CD4-positive, alpha-beta T cell treated with Interleukin-17A for 1 hour (primary cell): ENCODE data around the gene SAMD4B.

Experiments used
- DNase-seq: peaks from one replicate; pipeline ENCODE4 v3.0.0-alpha.2; 2020

Gene SAMD4B

DNA sequence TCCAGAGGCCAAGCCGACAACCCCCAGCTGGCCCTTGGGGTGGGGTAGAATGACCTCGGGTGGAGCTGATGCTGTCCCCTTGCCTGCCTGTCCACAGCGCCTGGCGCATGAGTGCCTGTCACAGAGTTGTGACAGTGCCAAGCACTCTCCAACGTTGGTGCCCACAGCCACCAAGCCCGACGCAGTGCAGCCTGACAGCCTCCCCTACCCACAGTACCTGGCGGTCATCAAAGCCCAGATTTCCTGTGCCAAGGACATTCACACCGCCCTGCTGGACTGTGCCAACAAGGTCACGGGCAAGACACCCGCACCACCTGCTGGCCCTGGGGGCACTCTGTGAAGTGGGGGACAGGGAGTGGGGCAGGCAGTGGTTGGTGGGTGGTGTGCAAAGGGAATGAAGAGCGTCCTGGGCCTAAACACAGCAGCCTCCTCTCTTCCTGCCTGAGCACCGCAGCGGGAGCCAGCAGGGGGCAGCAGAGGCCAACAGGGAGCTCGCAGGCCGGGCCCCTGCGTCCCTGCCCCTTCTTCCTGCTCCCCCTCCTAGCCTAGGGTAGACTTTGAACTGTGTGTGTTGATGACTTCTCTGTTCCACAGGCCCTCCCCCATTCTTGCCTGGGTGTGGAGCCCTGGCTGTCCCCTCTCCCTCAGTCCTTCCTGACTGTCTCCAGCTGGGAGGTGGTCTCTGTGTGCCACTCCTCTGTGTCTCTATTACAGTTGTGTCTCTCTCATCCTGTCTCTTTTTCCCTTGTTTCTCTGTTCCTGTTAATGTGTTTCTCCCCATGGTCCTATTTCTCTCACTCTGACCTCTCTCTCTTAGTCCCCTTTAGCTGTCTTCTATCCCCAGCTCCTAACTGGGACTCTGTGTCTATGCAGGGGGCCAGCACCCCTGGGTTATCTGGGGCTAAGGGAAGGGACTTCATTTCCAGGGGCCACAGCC is 55.4 kb downstream of the SAMD4B start:
- peak; percentile 94 for DNase-seq

DNA sequence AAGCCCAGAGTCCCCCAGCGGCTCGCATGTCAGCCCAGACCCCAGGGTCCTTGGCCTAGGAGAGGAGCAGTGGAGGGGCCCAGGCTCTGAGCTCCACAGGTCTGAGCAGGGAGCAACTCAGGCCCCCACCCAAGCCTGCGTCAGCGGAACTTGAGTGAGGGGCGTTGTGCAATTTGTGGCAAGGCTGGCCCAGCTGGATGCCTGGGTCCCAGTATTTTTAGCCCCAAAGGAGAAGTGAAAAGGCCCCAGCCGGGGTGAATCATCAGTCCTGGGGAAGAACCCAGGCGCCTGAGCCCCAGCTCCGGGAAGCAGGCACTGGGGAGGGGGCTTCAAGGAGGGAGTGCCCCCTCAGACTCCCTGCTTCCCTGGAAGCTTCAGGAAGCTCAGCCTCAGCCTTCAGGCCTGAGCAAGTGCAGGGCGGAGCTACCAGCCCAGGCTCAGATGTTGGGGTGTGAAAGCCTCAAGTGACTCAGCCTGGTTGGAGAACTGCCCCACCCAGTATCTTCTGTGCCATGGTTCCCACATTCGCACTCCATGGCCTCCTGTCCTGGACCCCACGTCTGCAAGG is 56.2 kb downstream of the SAMD4B start:
- DNase-seq: peak; percentile 74

DNA sequence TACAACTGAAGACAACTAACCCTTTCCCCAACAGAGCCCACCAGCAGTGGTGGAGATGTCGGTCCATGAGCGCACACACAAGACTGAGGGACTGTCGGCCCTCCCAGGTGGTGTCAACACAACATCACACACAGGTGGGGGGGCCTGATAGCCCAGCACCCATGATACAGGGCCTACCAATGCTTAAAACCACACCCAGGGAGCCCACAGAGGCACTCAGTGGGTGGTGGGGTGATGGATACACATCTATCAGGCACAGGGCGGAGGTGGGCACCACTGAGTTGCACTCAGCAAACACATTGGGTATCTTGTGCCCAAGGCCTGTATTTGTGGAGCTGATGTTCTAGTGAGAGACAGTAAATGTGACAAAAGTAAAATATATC is 57.4 kb downstream of the SAMD4B start:
- no peak for DNase-seq

DNA sequence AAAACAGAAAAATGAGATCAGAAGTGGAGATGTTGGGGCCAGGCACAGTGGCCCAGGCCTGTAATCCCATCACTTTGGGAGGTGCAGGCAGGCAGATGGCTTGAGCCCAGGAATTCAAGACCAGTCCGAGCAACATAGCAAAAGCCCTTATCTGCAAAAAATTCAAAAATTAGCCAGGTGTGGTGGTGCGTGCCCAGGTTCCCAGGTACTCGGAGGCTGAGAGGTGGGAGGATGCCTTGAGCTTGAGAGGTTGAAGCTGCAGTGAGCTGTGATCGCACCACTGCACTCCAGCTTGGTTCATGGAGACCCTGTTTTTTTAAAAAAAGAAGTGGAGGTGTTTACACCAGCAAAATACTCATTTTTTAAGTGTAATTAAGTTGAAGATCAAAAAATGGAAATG is 57.8 kb downstream of the SAMD4B start:
- DNase-seq: no peak

DNA sequence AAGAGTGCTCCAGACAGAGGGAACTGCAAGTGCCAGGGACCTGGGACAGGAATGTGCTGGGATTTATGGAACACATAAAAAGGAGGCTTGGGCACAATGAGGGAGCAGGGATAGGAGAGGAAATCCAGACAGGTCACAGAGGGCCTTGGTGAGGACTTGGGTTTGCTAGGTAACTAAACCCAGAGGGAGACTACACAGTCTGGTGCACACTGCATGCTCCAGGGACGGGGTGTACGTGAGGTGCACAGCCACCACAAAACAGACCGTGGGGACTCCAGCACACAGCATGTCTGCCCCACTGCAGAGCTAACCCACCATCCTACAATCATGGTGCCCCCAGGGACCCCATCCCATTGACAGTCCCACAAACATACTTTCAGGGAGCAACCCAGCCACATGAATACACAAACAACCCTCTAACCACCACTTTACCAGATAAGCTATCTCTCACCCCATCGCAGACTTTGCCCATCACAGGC is 58.9 kb downstream of the SAMD4B start:
- no peak for DNase-seq

DNA sequence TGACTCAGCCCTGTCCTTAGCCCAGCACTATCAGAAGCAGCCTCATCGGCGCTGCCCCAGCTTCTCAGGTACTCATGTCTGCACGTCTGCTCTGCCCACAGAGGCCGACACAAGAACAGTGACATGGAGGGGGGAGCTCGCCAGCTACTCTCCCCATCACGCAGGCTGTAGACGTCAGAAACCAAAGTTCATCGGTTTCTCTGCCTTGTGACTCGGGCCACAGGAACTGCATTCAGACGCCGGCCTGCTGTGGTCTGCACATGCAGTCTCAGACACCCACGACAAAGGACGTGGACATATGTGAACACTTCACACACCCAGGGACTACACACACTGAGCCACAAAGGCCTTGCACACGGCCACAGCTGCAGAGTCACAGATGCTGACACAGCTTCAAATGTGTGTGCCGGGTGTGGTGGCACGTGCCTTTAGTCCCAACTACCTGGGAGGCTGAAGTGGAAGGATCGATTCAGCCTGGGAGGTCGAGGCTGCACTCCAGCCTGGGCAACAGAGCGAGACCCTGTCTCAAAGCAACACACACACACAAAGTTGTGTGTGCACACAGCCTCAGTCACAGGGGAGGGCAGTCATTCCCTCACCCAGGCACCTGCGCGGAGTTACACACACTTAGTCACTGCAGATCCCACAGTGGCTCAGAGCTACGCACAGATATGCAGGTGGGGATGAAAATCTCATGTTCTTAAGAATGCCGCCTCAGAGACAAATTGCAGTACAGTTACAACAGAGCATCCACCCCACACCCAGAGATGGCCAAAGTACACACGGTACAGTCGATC is 59.5 kb downstream of the SAMD4B start:
- DNase-seq: peak; percentile 93

DNA sequence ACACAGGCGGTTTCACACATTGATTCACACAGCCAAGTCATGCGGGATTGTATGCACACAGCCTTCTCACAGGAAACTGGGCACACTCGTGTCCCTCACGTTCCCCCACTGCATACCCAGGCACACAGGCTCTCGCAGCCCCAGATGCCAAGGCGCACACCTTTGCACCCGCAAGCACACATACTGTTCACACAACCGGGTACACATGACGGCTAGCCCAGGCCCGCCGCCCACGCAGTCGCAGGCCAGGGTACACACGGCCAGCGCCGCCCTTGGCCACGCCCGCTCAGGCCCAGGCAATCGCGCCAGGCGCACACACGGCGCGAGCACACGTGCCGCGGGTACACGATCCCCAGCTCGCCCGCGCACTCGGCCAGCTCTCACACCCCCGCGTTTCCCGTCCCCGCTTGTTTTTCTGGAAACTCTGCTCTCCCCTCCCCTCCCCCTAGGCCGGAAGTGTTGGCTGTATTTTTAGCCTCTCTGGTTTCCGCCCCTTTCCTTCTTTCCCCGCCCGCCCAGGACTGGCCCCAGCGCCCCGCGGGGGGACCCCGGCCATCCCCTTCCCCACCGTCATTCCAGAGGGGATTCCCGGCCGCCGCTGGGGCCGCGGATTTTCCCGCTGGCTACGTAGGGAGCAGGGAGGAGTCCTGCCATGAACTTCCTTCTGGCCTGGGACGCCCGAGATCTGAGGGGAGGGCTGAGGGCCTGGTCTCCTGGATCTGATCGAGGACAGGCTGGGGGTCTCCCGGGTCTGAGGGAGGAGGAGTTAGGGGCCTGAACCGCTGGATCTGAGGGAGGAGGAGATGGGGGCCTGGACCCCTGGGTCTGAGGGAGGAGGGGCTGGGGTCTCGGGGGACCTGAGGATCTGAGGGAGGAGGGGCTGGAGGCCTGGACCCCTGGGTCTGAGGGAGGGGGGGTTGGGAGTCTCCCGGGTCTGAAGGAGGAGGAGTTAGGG is 60.4 kb downstream of the SAMD4B start:
- peak; percentile 95 for DNase-seq

DNA sequence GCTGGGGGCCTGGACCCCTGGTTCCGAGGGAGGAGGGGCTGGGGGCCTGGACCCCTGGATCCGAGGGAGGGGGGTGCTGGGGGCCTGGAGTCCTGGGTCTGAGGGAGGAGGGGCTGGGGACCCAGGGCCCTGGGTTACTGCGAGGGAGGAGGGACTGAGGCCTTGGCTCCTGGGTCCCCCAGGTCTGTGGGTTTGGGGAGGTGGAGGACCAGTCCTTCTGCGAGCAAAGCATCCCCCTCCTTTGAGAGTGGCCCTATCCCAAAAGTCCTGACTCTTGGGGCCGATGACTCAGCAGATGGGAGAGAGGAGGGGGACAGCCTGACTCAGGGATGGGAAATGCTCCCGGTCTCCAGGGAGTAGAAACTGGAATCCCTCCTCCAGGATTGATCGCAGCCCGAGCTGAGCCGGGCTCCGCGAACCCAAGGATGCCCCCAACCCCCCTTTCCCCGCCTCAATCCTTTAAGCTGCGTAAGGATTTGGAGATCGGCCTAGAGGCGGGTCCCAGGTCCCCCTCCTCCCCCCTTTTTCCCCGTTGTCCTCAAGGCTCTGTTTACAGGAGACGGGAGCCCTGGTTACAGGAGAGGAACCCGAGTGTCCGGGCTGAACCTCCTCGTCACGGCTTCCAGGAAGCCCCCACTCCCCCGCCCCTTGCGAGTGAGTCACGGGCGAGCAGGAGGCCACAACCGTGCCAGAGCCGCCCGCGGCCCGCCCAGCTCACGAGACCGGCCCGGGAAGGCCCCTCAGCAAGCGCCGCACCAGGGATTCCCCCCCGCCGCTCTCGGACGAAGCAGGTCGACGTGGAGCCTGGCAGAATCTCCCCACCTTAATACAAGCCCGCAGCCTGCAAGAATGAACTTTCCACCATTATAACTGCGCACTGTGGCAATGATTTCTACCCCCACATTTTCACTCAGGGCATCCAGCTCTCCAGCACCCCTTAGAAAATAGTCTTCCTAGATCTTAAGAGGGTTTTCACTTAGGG is 61.4 kb downstream of the SAMD4B start:
- DNase-seq: peak; percentile 99

DNA sequence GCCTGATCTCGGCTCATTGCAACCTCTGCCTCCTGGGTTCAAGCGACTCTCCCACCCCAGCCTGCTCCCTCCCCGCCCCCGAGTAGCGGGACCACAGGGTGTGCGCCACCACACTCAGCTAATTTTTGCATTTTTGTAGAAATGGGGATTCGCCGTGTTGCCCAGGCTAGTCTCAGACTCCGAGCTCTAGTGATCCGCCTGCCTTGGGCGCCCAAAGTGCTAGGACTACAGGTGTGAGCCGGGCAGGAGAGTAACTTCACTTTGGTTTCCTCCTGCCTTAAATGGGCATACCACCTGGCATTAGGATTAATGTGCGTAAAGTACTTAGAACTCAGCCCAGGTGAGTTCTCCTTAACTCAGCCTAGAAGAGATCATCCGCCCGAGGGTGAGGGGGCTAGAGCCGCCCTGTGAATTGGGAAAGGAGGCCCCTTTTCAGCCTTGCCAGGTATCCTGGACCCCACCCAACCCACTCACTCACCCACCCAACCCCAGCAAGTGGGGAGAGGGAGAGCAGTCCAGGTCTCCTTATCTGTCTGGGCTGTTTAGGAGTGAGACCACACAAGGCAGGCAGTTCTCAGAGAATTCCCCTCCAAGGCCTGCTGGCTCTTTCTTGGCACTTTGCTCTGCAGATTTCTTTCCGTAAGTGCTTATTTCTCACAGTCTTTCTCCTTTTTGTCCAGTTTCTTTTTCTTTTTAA is 63.2 kb downstream of the SAMD4B start:
- DNase-seq: peak; percentile 43

DNA sequence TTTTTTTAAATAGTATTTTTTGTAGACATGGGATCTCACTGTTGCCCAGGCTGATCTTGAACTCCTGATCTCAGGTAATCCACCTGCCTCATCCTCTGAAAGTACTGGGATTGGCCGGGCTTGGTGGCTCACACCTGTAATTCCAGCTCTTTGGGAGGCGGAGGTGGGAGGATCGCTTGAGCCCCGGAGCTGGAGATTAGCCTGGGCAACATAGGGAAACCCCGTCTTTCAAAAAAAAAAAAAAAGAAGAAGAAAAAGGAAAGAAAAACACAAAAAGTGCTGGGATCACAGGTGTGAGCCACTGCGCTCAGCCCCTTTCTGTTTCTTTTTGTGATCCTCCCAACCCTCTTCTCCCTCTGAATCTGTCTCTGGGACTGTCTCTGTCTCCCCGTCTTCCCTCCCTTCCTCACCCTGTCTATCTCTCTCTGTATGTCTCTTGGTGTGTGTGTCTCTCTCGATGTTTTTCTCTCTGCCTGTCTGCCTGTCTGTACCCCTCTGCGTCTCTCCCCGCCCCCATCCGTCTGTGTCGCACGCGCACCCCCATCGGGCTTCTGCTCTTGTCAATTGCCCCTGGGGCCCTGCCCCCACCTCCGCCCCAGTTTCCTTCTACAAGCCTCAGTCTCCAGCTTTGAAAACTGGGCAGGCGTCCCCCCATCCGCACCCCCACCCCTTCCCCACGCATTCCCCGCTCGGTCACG is 63.9 kb downstream of the SAMD4B start:
- peak; percentile 96 for DNase-seq

DNA sequence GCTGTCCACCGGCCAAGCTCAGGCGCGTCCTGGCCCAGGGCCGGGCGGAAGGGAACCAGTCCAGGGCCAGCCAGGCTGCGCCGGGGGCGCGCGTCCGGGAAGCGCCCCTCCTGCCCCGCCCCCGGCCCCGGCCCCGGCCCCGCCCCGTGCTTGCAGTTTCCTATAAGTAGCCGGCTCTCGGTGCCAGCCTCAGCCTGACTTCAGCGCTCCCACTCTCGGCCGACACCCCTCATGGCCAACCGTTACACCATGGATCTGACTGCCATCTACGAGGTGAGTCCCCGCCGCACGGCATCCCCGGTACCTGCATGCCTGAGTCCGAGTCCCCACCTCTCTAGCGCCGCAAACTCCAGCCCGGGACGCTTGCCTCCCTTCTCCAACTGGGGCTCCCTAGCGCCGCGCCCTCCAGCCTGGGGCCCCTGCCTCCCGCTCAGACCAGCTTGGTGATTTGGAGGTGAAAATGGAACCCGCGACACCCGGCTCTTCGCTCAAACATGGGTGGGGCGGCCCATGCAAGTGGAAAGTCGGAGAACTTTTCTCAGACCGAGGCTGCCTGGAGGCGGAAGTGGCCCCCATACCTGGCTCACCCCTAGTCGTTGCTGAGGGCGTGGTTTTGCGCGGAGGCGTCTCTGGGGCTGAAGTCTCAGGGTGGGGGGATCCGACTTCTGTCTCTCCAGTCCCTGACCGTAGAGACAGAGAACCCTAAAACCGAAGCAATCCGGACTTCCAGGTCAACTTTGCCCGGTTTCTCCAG is 64.6 kb downstream of the SAMD4B start, which contains the start of gene ZFP36:
ZFP36 (plus strand) TSS at position 192 of the 754 bp plus-strand sequence; CDS start at position 250, 58 bp downstream.
- DNase-seq: peak; percentile 96

DNA sequence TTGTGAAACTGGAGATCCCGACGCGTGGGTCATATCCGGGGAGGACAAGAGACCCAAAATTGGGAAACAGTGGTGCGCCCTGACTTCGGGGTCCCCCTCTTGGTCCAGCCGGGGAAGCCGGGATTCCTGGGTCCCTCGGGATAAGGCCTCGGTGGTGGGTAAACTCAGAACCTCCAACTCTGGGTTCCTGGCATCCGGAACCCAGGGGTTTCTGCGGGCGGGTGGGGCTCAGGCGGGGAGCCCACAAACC is 65.1 kb downstream of the SAMD4B start:
- DNase-seq: no peak

DNA sequence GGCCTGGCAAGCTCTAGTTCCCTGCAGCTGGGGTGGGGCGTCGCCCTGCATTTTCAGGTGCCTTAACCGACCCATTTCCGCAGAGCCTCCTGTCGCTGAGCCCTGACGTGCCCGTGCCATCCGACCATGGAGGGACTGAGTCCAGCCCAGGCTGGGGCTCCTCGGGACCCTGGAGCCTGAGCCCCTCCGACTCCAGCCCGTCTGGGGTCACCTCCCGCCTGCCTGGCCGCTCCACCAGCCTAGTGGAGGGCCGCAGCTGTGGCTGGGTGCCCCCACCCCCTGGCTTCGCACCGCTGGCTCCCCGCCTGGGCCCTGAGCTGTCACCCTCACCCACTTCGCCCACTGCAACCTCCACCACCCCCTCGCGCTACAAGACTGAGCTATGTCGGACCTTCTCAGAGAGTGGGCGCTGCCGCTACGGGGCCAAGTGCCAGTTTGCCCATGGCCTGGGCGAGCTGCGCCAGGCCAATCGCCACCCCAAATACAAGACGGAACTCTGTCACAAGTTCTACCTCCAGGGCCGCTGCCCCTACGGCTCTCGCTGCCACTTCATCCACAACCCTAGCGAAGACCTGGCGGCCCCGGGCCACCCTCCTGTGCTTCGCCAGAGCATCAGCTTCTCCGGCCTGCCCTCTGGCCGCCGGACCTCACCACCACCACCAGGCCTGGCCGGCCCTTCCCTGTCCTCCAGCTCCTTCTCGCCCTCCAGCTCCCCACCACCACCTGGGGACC is 65.6 kb downstream of the SAMD4B start:
- peak; percentile 80 for DNase-seq

DNA sequence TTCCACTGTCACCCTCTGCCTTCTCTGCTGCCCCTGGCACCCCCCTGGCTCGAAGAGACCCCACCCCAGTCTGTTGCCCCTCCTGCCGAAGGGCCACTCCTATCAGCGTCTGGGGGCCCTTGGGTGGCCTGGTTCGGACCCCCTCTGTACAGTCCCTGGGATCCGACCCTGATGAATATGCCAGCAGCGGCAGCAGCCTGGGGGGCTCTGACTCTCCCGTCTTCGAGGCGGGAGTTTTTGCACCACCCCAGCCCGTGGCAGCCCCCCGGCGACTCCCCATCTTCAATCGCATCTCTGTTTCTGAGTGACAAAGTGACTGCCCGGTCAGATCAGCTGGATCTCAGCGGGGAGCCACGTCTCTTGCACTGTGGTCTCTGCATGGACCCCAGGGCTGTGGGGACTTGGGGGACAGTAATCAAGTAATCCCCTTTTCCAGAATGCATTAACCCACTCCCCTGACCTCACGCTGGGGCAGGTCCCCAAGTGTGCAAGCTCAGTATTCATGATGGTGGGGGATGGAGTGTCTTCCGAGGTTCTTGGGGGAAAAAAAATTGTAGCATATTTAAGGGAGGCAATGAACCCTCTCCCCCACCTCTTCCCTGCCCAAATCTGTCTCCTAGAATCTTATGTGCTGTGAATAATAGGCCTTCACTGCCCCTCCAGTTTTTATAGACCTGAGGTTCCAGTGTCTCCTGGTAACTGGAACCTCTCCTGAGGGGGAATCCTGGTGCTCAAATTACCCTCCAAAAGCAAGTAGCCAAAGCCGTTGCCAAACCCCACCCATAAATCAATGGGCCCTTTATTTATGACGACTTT is 66.4 kb downstream of the SAMD4B start:
- DNase-seq: peak; percentile 77

DNA sequence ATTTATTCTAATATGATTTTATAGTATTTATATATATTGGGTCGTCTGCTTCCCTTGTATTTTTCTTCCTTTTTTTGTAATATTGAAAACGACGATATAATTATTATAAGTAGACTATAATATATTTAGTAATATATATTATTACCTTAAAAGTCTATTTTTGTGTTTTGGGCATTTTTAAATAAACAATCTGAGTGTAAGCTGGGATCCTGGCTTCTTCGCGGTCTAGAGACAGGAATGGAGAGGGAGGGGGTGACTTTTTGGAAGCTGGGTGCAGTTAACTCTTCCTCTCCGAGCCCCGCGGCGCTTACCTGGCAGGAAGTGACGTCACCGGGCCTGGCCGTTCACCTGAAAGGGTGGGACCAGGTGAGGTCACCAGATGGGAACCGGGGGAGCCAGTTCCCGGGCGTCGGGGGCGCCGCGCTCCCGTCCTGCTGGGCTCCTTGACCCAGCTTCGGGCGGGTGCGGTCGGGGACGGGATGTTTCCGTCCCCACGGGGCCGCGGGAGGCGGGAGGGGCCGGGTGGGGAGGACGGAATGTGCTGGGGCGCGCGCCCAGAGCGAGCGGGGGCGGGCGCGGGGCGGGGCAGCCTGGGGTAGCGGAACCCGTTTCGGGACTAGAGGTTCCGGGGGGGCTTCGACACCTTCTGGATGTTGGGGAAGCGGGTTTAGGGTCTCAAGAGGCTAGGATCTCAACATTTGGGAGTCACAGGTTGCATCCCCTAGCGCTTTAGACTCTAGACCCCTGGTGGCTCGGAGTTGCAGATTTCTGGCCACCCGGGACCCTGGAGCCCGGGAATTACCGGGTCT is 67.2 kb downstream of the SAMD4B start:
- DNase-seq: peak; percentile 95

DNA sequence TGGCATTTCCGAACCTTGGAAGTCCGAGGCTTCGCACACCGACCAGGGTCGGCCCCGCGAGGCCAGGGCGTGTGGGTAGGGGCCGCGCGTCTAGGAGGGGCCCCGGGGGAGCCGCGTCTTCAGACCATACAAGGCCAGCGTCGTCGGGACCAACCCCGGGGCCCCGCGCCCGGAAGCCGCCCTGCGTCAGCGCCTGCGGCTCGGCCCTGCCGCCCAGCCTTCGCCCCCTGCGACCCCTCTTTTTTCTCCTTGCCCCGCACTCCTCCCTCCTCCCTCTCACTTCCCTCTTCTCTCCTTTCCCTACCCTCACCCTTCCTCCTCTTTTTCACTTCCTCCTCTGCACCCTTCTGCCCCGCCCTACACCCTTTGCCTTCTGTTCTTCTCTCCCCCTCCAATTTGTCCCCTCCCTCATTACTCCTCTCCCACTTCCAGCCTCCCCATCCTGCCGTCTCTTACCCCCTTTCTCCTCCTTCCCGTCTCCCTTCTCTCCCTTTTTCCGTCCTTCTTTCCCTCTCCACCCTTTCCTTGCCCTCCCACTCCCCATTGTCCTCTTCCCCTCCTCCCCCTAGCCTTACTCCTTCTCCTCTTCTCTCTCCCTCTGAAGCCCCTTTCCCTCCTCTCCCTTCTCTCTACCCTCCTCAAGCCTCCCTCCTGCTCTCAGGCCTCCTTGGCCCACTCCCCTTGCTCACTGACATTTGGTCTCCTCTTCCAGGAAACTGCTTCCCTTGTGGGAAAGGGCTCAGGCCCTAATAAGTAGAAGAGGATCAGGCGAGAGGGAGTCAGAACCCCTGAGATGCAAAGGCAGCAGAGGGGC is 68.0 kb downstream of the SAMD4B start:
- no peak for DNase-seq
